ENCODE measurements around the gene THAP4.

DNA sequence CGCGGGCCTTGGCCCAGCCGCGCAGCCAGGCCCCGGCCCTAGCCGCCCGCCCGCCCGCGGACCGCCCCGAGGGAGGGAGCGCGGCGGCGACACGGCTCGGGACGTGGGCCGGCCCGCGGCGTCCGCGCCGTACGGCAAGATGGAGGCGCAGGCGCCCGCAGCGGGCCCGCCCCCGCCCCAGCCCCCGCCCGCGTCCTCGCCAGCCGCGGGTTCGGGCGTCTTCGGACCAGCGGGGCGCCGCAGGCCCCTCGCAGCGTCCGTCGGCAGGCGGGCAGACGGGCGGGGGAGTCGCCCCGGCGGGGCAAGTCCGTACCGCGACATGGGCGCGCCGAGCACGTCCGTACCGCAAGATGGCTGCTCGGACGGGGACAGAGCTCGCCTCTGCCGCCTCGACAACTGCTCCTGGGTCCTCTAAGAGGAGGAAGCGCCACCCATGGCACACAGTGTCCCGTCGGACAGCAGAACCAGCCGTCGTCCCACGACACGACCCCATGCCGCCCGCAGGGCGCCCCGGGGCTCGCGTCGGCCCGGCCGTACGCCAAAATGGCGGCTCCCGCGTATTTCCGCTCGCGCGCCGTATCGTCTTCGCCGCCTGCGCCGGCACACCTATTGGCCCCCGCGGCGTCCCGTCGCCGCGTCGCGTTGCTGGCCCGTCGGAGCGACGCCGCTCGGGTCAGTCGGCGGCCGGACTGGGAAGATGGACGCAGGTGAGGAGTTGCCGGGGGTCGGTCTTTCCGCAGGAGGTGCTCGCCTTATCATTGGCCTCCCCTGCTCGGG is at the start of gene THAP4, which contains the start of gene ATG4B:
- TF ChIP-seq EZH2phosphoT487 (IDR thresholded peaks at IDR 0.05; ENCODE audit: low read depth), result no peak
- TF ChIP-seq, protein P1, sequence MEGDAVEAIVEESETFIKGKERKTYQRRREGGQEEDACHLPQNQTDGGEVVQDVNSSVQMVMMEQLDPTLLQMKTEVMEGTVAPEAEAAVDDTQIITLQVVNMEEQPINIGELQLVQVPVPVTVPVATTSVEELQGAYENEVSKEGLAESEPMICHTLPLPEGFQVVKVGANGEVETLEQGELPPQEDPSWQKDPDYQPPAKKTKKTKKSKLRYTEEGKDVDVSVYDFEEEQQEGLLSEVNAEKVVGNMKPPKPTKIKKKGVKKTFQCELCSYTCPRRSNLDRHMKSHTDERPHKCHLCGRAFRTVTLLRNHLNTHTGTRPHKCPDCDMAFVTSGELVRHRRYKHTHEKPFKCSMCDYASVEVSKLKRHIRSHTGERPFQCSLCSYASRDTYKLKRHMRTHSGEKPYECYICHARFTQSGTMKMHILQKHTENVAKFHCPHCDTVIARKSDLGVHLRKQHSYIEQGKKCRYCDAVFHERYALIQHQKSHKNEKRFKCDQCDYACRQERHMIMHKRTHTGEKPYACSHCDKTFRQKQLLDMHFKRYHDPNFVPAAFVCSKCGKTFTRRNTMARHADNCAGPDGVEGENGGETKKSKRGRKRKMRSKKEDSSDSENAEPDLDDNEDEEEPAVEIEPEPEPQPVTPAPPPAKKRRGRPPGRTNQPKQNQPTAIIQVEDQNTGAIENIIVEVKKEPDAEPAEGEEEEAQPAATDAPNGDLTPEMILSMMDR (IDR thresholded peaks at IDR 0.05; ENCODE audit: low read depth, low read length), result no peak
